ENCODE results near the gene BLTP1. TPM values are rescaled to one million over a fixed set of nuclear protein-coding genes. Genes with fewer than 3 reads are reported as not detected.

The BLTP1 gene
- polyA plus RNA-seq, 3 donors = 2.7 to 35.1 (median 3.3) TPM

DNA sequence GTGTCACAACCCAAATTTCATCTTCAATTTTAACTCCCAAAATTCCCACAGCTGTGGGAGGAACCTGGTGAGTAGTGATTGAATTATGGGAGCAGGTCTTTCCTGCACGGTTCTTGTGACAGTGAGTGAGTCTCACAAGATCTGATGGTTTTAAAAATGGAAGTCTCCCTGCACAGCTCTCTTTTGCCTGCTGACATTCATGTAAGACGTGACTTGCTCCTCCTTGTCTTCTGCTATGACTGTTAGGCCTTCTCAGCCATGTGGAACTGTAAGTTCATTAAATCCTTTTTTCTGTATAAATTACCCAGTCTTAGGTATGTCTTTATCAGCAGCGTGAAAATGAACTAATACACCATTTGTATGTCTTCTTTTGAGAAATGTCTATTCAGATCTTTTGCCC, 13.0 kb upstream of the BLTP1 start:
- Histone ChIP-seq H4K20me1 (ENCODE audit: insufficient read depth, low read length) (no peaks in the 10 kb centered on the region), H3K27me3 (ENCODE audit: control insufficient read depth in 2 of 2, insufficient read depth in 2 of 2, low read length in 2 of 2) (no peaks in the 10 kb centered on the region), H3K9me3 (replicated peaks in 1 of 2; ENCODE audit: control insufficient read depth in 1 of 2, insufficient read depth in 1 of 2, low read length in 2 of 2) (no peaks in the 10 kb centered on the region), H3K4me1 (ENCODE audit: control insufficient read depth in 1 of 2, insufficient read depth in 2 of 2, low read length in 2 of 2) (no peaks in the 10 kb centered on the region), H3K9ac (ENCODE audit: insufficient read depth, low read length, poor library complexity, severe bottlenecking) (no peak overlapping the region), H3K36me3 (replicated peaks in 1 of 2; ENCODE audit: control insufficient read depth in 1 of 2, insufficient read depth in 2 of 2, low read length in 2 of 2) (no peaks in the 10 kb centered on the region), H3K79me2 (ENCODE audit: insufficient read depth, low read length) (no peaks in the 10 kb centered on the region), H3K27ac (ENCODE audit: low read depth in 1 of 2, low read length in 2 of 2) (no peak overlapping the region), H3K4me2 (replicated peaks; ENCODE audit: extremely low read depth, low read length, poor library complexity, severe bottlenecking) (no peak overlapping the region), H3K4me3 (replicated peaks in 1 of 3; ENCODE audit: low read depth in 2 of 3, low read length in 3 of 3) (no peak overlapping the region), H2AFZ (ENCODE audit: insufficient read depth, low read depth, low read length, poor library complexity, severe bottlenecking) (no peak overlapping the region)
- no peak overlapping the region for H3K4me3 Mint-ChIP-seq
- intact Hi-C loops (cut with micrococcal nuclease) = no loop called here
- no peaks in the 10 kb centered on the region for H3K36me3 Mint-ChIP-seq
- H3K9me3 Mint-ChIP-seq = peaks cover 0 to 4% (median 0%) of the 10 kb centered on the region in 7 donors
- no peak overlapping the region for H3K27ac Mint-ChIP-seq
- peaks cover 2 to 10% (median 3%) of the 10 kb centered on the region in 3 donors for H3K27me3 Mint-ChIP-seq (ENCODE audit: low read depth in 3 of 3)
- TF ChIP-seq, protein P1, sequence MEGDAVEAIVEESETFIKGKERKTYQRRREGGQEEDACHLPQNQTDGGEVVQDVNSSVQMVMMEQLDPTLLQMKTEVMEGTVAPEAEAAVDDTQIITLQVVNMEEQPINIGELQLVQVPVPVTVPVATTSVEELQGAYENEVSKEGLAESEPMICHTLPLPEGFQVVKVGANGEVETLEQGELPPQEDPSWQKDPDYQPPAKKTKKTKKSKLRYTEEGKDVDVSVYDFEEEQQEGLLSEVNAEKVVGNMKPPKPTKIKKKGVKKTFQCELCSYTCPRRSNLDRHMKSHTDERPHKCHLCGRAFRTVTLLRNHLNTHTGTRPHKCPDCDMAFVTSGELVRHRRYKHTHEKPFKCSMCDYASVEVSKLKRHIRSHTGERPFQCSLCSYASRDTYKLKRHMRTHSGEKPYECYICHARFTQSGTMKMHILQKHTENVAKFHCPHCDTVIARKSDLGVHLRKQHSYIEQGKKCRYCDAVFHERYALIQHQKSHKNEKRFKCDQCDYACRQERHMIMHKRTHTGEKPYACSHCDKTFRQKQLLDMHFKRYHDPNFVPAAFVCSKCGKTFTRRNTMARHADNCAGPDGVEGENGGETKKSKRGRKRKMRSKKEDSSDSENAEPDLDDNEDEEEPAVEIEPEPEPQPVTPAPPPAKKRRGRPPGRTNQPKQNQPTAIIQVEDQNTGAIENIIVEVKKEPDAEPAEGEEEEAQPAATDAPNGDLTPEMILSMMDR (IDR thresholded peaks at IDR 0.05) = no peak
- DNase-seq = no peak
- 80% methylated on average over 1 of the region's 3 CpGs for WGBS (ENCODE audit: insufficient coverage)
- no peaks in the 10 kb centered on the region for H3K4me1 Mint-ChIP-seq

- H3K9me3 ChIP-seq (replicated peaks in 1 of 2; ENCODE audit: control insufficient read depth in 1 of 2, insufficient read depth in 1 of 2, low read length in 2 of 2) = no peaks in the 10 kb centered on the region
- Mint-ChIP-seq H3K27me3 (ENCODE audit: low read depth in 3 of 3) (peaks cover 2 to 12% (median 3%) of the 10 kb centered on the region in 3 donors), H3K4me1 (no peaks in the 10 kb centered on the region), H3K9me3 (peaks cover 0 to 4% (median 0%) of the 10 kb centered on the region in 7 donors), H3K27ac (no peak overlapping the region), H3K4me3 (no peak overlapping the region), H3K36me3 (no peaks in the 10 kb centered on the region)
- DNase-seq = no peak
- no peaks in the 10 kb centered on the region for H3K36me3 ChIP-seq (replicated peaks in 1 of 2; ENCODE audit: control insufficient read depth in 1 of 2, insufficient read depth in 2 of 2, low read length in 2 of 2)
- no peaks in the 10 kb centered on the region for H3K27me3 ChIP-seq (ENCODE audit: control insufficient read depth in 2 of 2, insufficient read depth in 2 of 2, low read length in 2 of 2)
- WGBS (ENCODE audit: insufficient coverage) = 100% methylated on average over 1 of the region's 5 CpGs
- H3K4me1 ChIP-seq (ENCODE audit: control insufficient read depth in 1 of 2, insufficient read depth in 2 of 2, low read length in 2 of 2) = no peaks in the 10 kb centered on the region
- no peak overlapping the region for H3K27ac ChIP-seq (ENCODE audit: low read depth in 1 of 2, low read length in 2 of 2)
- no peak overlapping the region for H3K9ac ChIP-seq (ENCODE audit: insufficient read depth, low read length, poor library complexity, severe bottlenecking)
- TF ChIP-seq, protein P1 (IDR thresholded peaks at IDR 0.05) = no peak
- H3K4me3 ChIP-seq (replicated peaks in 1 of 3; ENCODE audit: low read depth in 2 of 3, low read length in 3 of 3) = no peak overlapping the region
- intact Hi-C loops (cut with micrococcal nuclease) = no loop called here
- no peaks in the 10 kb centered on the region for H3K79me2 ChIP-seq (ENCODE audit: insufficient read depth, low read length)
- no peaks in the 10 kb centered on the region for H4K20me1 ChIP-seq (ENCODE audit: insufficient read depth, low read length)
- H2AFZ ChIP-seq (ENCODE audit: insufficient read depth, low read depth, low read length, poor library complexity, severe bottlenecking) = no peak overlapping the region
- H3K4me2 ChIP-seq (replicated peaks; ENCODE audit: extremely low read depth, low read length, poor library complexity, severe bottlenecking) = no peak overlapping the region
Measured at GRCh38 chr4:122140834-122141233, 11.3 kb upstream of the BLTP1 start.

Data from CD14-positive monocyte (primary cell).